Uterus (tissue), 4 donors: ENCODE measurements around the gene NAT9. TPM values are rescaled to one million over a fixed set of nuclear protein-coding genes. Genes with fewer than 3 reads are reported as not detected.

Source experiments
- DNase-seq, 2 donors: peaks; one replicate each; pipeline ENCODE4 v3.0.0-alpha.2; 2019 to 2020
- H3K27ac ChIP-seq, 2 donors: fragments of 200-600 bp; sonication (generic); 1 replicate in 1 of 2; 2 replicates in 1 of 2; pipeline ENCODE4 v1.5.1; 2016 to 2018
- H3K27me3 ChIP-seq, 2 donors: fragments of 200-600 bp; sonication (generic); one replicate each; pipeline ENCODE4 v1.5.1; 2018 to 2019; ENCODE audit warnings: control low read depth in 1 of 2
- H3K36me3 ChIP-seq, 2 donors: fragments of 200-600 bp; sonication (generic); one replicate each; pipeline ENCODE4 v1.5.1; 2019; ENCODE audit warnings: control low read depth in 1 of 2
- H3K4me1 ChIP-seq, 2 donors: fragments of 200-600 bp; sonication (generic); one replicate each; pipeline ENCODE4 v1.5.1; 2018 to 2019; ENCODE audit warnings: control low read depth in 1 of 2
- H3K4me3 ChIP-seq, 2 donors: fragments of 200-600 bp; sonication (generic); 1 replicate in 1 of 2; 2 replicates in 1 of 2; pipeline ENCODE4 v1.5.1; 2018 to 2019; ENCODE audit warnings: mild to moderate bottlenecking in 1 of 2
- H3K9me3 ChIP-seq, 2 donors: fragments of 200-600 bp; sonication (generic); one replicate each; pipeline ENCODE4 v1.5.1; 2019; ENCODE audit warnings: control low read depth in 1 of 2
- CTCF ChIP-seq, 4 experiments: fragments of 200-600 bp in 2 of 4; fragments of 450-650 bp in 2 of 4; sonication (generic) in 2 of 4; IDR thresholded peaks; one replicate each; pipeline ENCODE4 v1.5.1; 2016 to 2019; ENCODE audit warnings: antibody characterized with exemption in 4 of 4, mild to moderate bottlenecking in 2 of 4, moderate library complexity in 1 of 4
- POLR2A ChIP-seq, 2 donors: fragments of 450-650 bp; IDR thresholded peaks; one replicate each; pipeline ENCODE4 v1.6.1; 2016; ENCODE audit warnings: antibody characterized with exemption in 2 of 2, mild to moderate bottlenecking in 1 of 2, moderate library complexity in 1 of 2
- intact Hi-C: fragments of 100-400 bp; cut with DNase I; formaldehyde crosslinking; loops from one replicate; pipeline ENCODE4 v1.15.1; 2023; ENCODE audit warnings: low total_unique reads
- total RNA-seq, 4 donors: library from RNA; depleted of rRNA in 3 of 4; stranded (reverse); fragments of >200 nt in 3 of 4; gene quantifications; one replicate each; pipeline versions ENCODE4 v1.1.0 to v1.2.4, GENCODE V29; 2014 to 2023
- donor health status: DM: yes; HTN: yes; CAD: no.

Gene NAT9
- total RNA-seq, 4 donors from 2014 or later, result 5.4 to 53.3 (median 33.9) TPM

GRCh38 chr17:74768069-74768762 lies 7.9 kb downstream of the NAT9 start:
- H3K27ac ChIP-seq, result no peak overlapping the region
- H3K9me3 ChIP-seq, result no peaks in the 10 kb centered on the region
- DNase-seq, result no peak
- TF ChIP-seq POLR2A (IDR thresholded peaks at IDR 0.05) (no peak), CTCF (IDR thresholded peaks at IDR 0.05) (no peak)
- intact Hi-C loops, result no loop called here
- H3K4me1 ChIP-seq, result no peaks in the 10 kb centered on the region
- no peak overlapping the region for H3K4me3 ChIP-seq
- no peaks in the 10 kb centered on the region for H3K27me3 ChIP-seq
- no peaks in the 10 kb centered on the region for H3K36me3 ChIP-seq

- H3K4me3 ChIP-seq, result no peak overlapping the region
- intact Hi-C loops, result no loop called here
- TF ChIP-seq CTCF (IDR thresholded peaks at IDR 0.05) (no peak), POLR2A (IDR thresholded peaks at IDR 0.05) (no peak)
- H3K27me3 ChIP-seq, result no peaks in the 10 kb centered on the region
- H3K36me3 ChIP-seq, result no peaks in the 10 kb centered on the region
- no peaks in the 10 kb centered on the region for H3K4me1 ChIP-seq
- no peaks in the 10 kb centered on the region for H3K9me3 ChIP-seq
- DNase-seq, result no peak
- no peak overlapping the region for H3K27ac ChIP-seq
Observed at GRCh38 chr17:74767111-74767516, 9.0 kb downstream of the NAT9 start.

GRCh38 chr17:74766413-74766812 lies 9.7 kb downstream of the NAT9 start:
- no peak for TF ChIP-seq CTCF (IDR thresholded peaks at IDR 0.05)
- TF ChIP-seq POLR2A (IDR thresholded peaks at IDR 0.05), result no peak
- Histone ChIP-seq H3K36me3 (no peaks in the 10 kb centered on the region), H3K4me3 (no peak overlapping the region), H3K27ac (no peak overlapping the region), H3K9me3 (no peaks in the 10 kb centered on the region), H3K27me3 (no peaks in the 10 kb centered on the region), H3K4me1 (no peaks in the 10 kb centered on the region)
- DNase-seq, result no peak
- intact Hi-C loops, result no loop called here

DNA sequence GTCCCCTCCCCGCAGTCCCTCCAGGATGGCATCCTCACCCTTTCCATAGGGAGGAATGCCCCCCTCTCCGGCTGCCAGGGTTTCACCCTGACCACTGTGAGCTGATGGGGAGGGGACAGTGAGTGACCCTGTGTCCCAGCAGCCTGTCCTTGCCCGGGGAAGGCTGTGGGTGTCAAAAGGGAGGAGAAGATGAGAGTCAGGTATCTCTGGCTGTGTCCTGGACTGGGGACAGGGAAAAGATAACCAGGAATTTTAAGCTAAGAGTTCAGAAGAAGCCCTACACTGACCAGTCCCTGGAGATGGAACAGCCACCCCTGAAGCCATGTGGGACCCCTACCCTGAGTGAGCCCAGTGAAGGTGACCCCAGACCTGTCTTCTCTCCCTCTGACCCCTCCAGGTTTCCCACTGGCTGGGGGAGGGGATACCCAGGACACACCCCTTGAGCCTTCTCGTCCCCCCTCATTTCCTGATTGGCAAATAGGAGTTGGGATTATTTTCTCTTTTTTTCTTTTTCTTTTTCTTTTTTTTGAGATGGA lies 11.3 kb downstream of the NAT9 start:
- H3K4me1 ChIP-seq, result no peaks in the 10 kb centered on the region
- no peak for TF ChIP-seq POLR2A (IDR thresholded peaks at IDR 0.05)
- TF ChIP-seq CTCF (IDR thresholded peaks at IDR 0.05), result no peak
- no peak overlapping the region for H3K4me3 ChIP-seq
- H3K9me3 ChIP-seq, result no peaks in the 10 kb centered on the region
- no peaks in the 10 kb centered on the region for H3K27me3 ChIP-seq
- intact Hi-C loops, result no loop called here
- no peaks in the 10 kb centered on the region for H3K36me3 ChIP-seq
- no peak overlapping the region for H3K27ac ChIP-seq
- no peak for DNase-seq

DNA sequence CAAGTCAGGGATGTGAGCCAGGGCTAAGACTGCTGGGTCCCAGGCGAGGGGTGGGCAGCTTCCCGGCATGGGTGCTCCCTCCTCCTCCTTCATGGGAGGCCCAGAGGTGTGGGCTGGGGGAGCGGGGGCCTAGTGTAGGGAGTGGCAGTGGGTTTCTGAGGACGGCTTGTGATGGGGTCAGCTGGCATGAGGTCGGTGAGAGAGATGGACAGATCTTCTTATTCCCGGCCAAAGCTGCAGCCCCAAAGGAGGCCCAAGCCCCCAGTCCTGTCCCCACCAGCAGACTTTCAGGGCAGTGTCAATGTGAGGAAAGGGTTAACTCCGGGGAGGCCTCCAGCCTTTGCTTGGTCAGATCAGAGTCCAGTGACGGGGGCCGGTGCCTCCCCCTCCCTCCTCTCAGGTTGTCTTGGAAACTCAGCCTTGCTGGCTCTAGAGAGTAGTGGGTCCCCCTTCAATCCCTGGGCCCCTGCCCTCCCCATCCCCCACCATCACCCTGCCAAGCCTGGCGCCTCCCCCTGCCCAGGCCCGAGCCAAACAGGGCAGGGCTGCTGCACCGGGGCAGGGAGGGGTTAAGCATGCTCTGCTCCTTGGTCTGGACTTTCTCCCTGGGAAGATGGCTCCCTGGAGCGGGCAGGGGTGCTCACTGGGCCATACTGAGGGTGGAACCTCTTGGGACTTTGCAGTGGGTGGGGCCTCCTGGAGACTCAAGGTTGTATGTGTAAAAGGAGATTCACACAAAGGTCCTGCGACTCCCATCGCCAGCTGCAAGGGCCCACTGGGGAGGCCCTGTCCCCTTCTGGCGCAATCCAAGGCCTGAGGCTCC lies 12.4 kb downstream of the NAT9 start:
- Histone ChIP-seq H3K27ac (no peak overlapping the region), H3K36me3 (no peaks in the 10 kb centered on the region), H3K27me3 (no peaks in the 10 kb centered on the region), H3K4me3 (no peak overlapping the region), H3K9me3 (no peaks in the 10 kb centered on the region), H3K4me1 (no peaks in the 10 kb centered on the region)
- no peak for DNase-seq
- intact Hi-C loops, result no loop called here
- TF ChIP-seq CTCF (IDR thresholded peaks at IDR 0.05) (no peak), POLR2A (IDR thresholded peaks at IDR 0.05) (no peak)
